ENCODE data around the gene RPUSD1. TPM values are rescaled to one million over a fixed set of nuclear protein-coding genes. Genes with fewer than 3 reads are reported as not detected.

The RPUSD1 gene
- total and polyA plus RNA-seq, 2 donors (not counting 1 experiment from before 2014, with no cell fraction given), result 8.2 to 16.2 TPM

DNA sequence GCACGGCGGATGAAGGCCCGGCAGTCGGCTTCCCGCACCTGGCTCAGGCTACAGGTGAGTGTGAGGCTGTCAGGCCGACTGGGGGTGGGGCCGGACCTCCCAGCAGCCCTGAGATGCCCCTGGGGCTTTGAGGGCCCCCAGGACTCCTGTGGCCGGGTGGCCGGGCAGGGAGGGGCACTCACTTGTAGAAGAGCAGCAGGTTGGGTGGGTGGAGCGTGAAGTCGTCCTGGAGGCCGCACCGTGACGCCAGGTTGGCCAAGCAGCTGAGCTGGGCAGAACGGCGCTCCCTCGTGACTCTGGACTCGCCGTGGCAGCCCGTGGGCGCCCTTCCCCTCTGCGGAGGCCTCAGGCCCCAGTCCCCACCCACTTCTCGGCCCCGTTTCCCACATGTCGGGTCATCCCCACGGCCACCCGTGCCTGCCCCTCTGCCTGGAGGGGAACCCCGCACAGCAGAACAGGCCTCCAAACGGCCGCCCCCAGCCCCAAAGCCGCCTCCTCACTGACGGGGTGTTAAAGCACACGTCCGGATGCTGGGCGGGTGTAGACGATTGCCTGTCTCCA is 12.9 kb downstream of the RPUSD1 start:
- Histone ChIP-seq H3K27me3 (ENCODE audit: control insufficient read depth, insufficient read depth, low read length) (no peaks in the 10 kb centered on the region), H3K27ac (ENCODE audit: insufficient read depth, low read length) (no peak overlapping the region), H3K79me2 (ENCODE audit: control insufficient read depth, insufficient read depth, low read length) (no peaks in the 10 kb centered on the region), H3K4me3 (replicated peaks in 1 of 4; ENCODE audit: control extremely low read depth in 1 of 4, insufficient read depth in 1 of 4, low read depth in 3 of 4, low read length in 4 of 4) (no peak overlapping the region), H2AFZ (ENCODE audit: low read length) (no peak overlapping the region), H3K9me3 (ENCODE audit: control insufficient read depth, insufficient read depth, low read depth, low read length) (no peaks in the 10 kb centered on the region), H3K9ac (ENCODE audit: insufficient read depth, low read length) (no peak overlapping the region), H3K4me2 (ENCODE audit: extremely low read depth, insufficient read depth, low read length) (no peak overlapping the region), H3K36me3 (ENCODE audit: control insufficient read depth, insufficient read depth, low read length) (no peaks in the 10 kb centered on the region), H4K20me1 (ENCODE audit: control insufficient read depth, extremely low read depth, insufficient read depth, low read length) (no peaks in the 10 kb centered on the region), H3K4me1 (ENCODE audit: control insufficient read depth, extremely low read depth, insufficient read depth, low read length) (no peaks in the 10 kb centered on the region)
- TF ChIP-seq, protein P1, sequence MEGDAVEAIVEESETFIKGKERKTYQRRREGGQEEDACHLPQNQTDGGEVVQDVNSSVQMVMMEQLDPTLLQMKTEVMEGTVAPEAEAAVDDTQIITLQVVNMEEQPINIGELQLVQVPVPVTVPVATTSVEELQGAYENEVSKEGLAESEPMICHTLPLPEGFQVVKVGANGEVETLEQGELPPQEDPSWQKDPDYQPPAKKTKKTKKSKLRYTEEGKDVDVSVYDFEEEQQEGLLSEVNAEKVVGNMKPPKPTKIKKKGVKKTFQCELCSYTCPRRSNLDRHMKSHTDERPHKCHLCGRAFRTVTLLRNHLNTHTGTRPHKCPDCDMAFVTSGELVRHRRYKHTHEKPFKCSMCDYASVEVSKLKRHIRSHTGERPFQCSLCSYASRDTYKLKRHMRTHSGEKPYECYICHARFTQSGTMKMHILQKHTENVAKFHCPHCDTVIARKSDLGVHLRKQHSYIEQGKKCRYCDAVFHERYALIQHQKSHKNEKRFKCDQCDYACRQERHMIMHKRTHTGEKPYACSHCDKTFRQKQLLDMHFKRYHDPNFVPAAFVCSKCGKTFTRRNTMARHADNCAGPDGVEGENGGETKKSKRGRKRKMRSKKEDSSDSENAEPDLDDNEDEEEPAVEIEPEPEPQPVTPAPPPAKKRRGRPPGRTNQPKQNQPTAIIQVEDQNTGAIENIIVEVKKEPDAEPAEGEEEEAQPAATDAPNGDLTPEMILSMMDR (conservative IDR thresholded peaks at IDR 0.05 in 1 of 2, IDR thresholded peaks at IDR 0.05 in 1 of 2; ENCODE audit: low read depth in 1 of 2, low read length in 2 of 2), result no peak
- TF ChIP-seq EZH2 (IDR thresholded peaks at IDR 0.05; ENCODE audit: low read length, missing control alignments), result no peak
- no peak for DNase-seq (ENCODE audit: low read depth in 2 of 2)

DNA sequence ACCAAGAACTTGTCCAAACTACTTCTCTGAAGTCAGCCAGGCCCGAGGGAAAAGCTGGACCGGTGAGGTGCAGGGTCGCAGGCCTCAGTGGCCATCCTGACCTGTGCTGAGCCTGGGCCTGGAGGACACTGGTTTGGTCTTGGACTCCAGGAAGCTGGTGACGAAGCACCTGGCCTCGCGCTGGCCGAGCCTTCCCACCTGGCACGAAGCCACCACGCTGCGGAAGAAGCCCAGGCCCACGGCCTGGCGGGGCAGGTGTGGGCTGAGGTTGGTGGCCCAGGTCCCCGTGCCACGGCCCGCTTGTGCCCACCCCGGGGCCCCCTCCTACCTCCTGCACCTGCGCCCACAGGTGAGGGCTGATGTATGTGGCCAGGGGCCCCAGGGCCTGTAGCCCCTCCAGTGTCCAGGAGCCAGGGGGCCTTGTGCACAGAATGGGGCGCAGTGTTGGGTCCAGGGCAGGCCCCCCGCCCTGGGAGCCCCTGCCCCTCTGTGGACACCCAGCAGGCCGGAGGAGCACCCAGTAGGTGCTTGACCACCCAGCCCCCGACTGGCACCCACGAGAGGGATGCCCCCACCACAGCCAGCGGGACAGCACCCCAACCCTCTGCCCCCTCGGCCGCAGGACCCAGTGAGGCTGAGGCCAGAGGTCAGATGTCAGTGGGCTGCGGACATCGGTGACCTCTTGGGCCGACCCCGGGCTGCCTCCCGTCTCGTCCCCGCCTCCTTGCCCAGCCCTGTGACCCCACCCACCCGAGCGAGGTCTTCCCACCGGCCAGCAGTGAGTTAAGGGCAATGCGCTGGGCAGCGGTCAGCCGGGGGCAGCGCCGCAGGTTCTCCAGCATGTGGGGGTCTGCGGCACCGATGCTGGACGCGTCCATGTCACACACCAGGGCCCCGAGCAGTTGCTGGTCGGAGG is 13.8 kb downstream of the RPUSD1 start:
- H3K4me2 ChIP-seq (ENCODE audit: extremely low read depth, insufficient read depth, low read length), result no peak overlapping the region
- no peak overlapping the region for H3K27ac ChIP-seq (ENCODE audit: insufficient read depth, low read length)
- no peaks in the 10 kb centered on the region for H3K4me1 ChIP-seq (ENCODE audit: control insufficient read depth, extremely low read depth, insufficient read depth, low read length)
- H3K9ac ChIP-seq (ENCODE audit: insufficient read depth, low read length), result no peak overlapping the region
- H3K4me3 ChIP-seq (replicated peaks in 1 of 4; ENCODE audit: control extremely low read depth in 1 of 4, insufficient read depth in 1 of 4, low read depth in 3 of 4, low read length in 4 of 4), result no peak overlapping the region
- no peaks in the 10 kb centered on the region for H3K79me2 ChIP-seq (ENCODE audit: control insufficient read depth, insufficient read depth, low read length)
- no peaks in the 10 kb centered on the region for H3K36me3 ChIP-seq (ENCODE audit: control insufficient read depth, insufficient read depth, low read length)
- DNase-seq (ENCODE audit: low read depth in 2 of 2), result no peak
- no peaks in the 10 kb centered on the region for H4K20me1 ChIP-seq (ENCODE audit: control insufficient read depth, extremely low read depth, insufficient read depth, low read length)
- TF ChIP-seq EZH2 (IDR thresholded peaks at IDR 0.05; ENCODE audit: low read length, missing control alignments), result no peak
- TF ChIP-seq, protein P1 (conservative IDR thresholded peaks at IDR 0.05 in 1 of 2, IDR thresholded peaks at IDR 0.05 in 1 of 2; ENCODE audit: low read depth in 1 of 2, low read length in 2 of 2), result no peak
- H2AFZ ChIP-seq (ENCODE audit: low read length), result no peak overlapping the region
- H3K9me3 ChIP-seq (ENCODE audit: control insufficient read depth, insufficient read depth, low read depth, low read length), result no peaks in the 10 kb centered on the region
- no peaks in the 10 kb centered on the region for H3K27me3 ChIP-seq (ENCODE audit: control insufficient read depth, insufficient read depth, low read length)

DNA sequence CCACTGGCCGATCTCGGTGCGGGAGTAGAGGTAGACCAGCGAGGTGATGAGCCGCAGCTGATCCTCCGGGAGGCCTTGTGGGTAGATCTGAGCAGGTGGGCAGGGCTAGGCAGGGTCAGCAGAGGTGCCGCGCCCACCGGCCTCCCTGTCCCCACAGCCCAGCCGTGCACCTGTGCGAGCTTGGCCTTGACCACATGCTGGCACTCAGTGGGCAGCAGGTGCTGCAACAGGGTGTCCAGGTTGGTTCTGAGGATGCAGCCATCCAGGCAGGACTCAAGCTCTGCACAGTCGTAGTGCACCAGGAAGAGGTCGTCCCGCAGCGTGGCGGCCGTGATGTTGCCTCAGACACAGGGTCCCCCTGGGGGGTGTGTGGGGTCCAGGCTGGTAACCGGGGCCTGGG is 15.2 kb downstream of the RPUSD1 start:
- Histone ChIP-seq H3K27me3 (ENCODE audit: control insufficient read depth, insufficient read depth, low read length) (no peaks in the 10 kb centered on the region), H3K9ac (ENCODE audit: insufficient read depth, low read length) (no peak overlapping the region), H3K4me1 (ENCODE audit: control insufficient read depth, extremely low read depth, insufficient read depth, low read length) (no peaks in the 10 kb centered on the region), H3K9me3 (ENCODE audit: control insufficient read depth, insufficient read depth, low read depth, low read length) (no peaks in the 10 kb centered on the region), H4K20me1 (ENCODE audit: control insufficient read depth, extremely low read depth, insufficient read depth, low read length) (no peaks in the 10 kb centered on the region), H3K4me2 (ENCODE audit: extremely low read depth, insufficient read depth, low read length) (no peak overlapping the region), H3K27ac (ENCODE audit: insufficient read depth, low read length) (no peak overlapping the region), H3K79me2 (ENCODE audit: control insufficient read depth, insufficient read depth, low read length) (no peaks in the 10 kb centered on the region), H2AFZ (ENCODE audit: low read length) (no peak overlapping the region), H3K4me3 (replicated peaks in 1 of 4; ENCODE audit: control extremely low read depth in 1 of 4, insufficient read depth in 1 of 4, low read depth in 3 of 4, low read length in 4 of 4) (no peak overlapping the region), H3K36me3 (ENCODE audit: control insufficient read depth, insufficient read depth, low read length) (no peaks in the 10 kb centered on the region)
- DNase-seq (ENCODE audit: low read depth in 2 of 2), result no peak
- TF ChIP-seq EZH2 (IDR thresholded peaks at IDR 0.05; ENCODE audit: low read length, missing control alignments), result no peak
- TF ChIP-seq, protein P1 (conservative IDR thresholded peaks at IDR 0.05 in 1 of 2, IDR thresholded peaks at IDR 0.05 in 1 of 2; ENCODE audit: low read depth in 1 of 2, low read length in 2 of 2), result no peak

Measured in fibroblast of lung (primary cell).